H1 (cell line): Measurements from ENCODE around the gene CRTC3.

ENCODE experiments used
- CBX8 ChIP-seq: fragments of 300-800, 300-1000 bp; sonication (generic); IDR thresholded peaks from 2 replicates; pipeline ENCODE4 v1.7.1; 2016; ENCODE audit warnings: low read depth, low read length, borderline replicate concordance
- EP300 ChIP-seq, 2 experiments: IDR thresholded peaks; 1 replicate in 1 of 2; 2 replicates in 1 of 2; pipeline ENCODE4 v1.6.1; 2011 to 2012; ENCODE audit warnings: low read depth in 2 of 2, low read length in 2 of 2, mild to moderate bottlenecking in 2 of 2, borderline replicate concordance in 1 of 2, inconsistent platforms in 1 of 2, moderate library complexity in 1 of 2
- HDAC2 ChIP-seq, 2 experiments: fragments of 300-600 bp in 1 of 2; sonication (generic) in 1 of 2; IDR thresholded peaks; 2 replicates each; pipeline ENCODE4 v1.6.1; 2011 to 2012; ENCODE audit warnings: low read depth in 2 of 2, low read length in 2 of 2, mild to moderate bottlenecking in 2 of 2, moderate library complexity in 2 of 2, borderline replicate concordance in 1 of 2, inconsistent platforms in 1 of 2
- NRF1 ChIP-seq: IDR thresholded peaks from 2 replicates; pipeline ENCODE4 v1.6.1; 2011; ENCODE audit warnings: mild to moderate bottlenecking, low read depth, low read length, improper control_type of control experiment
- POLR2A ChIP-seq, 2 experiments: IDR thresholded peaks; 1 replicate in 1 of 2; 2 replicates in 1 of 2; pipeline ENCODE4 v1.6.1; 2011; ENCODE audit warnings: low read depth in 2 of 2, low read length in 2 of 2, mild to moderate bottlenecking in 2 of 2; ENCODE audit errors: control extremely low read depth in 1 of 2
- RAD21 ChIP-seq, 2 experiments: IDR thresholded peaks in 1 of 2; conservative IDR thresholded peaks in 1 of 2; 2 replicates each; pipeline ENCODE4 v1.6.1; 2011; ENCODE audit warnings: low read depth in 2 of 2, low read length in 2 of 2, improper control_type of control experiment in 1 of 2, inconsistent platforms in 1 of 2, mild to moderate bottlenecking in 1 of 2, moderate library complexity in 1 of 2
- RBBP5 ChIP-seq: IDR thresholded peaks from 2 replicates; pipeline ENCODE4 v1.7.1; 2012; ENCODE audit warnings: low read depth, mild to moderate bottlenecking, inconsistent platforms, low read length, moderate library complexity, borderline replicate concordance
- RXRA ChIP-seq: IDR thresholded peaks from 2 replicates; pipeline ENCODE4 v1.6.1; 2011; ENCODE audit warnings: low read depth, mild to moderate bottlenecking, low read length, moderate library complexity; ENCODE audit not compliant: insufficient read depth
- TF ChIP-seq, protein P1 (sequence below), 3 experiments: IDR thresholded peaks; 1 replicate in 2 of 3; 2 replicates in 1 of 3; pipeline versions ENCODE4 v1.5.1 to v1.6.1; 2011; ENCODE audit warnings: low read length in 3 of 3, mild to moderate bottlenecking in 3 of 3, inconsistent platforms in 2 of 3, low read depth in 1 of 3, moderate library complexity in 1 of 3; ENCODE audit not compliant: insufficient read depth in 1 of 3; ENCODE audit errors: control extremely low read depth in 1 of 3

DNA sequence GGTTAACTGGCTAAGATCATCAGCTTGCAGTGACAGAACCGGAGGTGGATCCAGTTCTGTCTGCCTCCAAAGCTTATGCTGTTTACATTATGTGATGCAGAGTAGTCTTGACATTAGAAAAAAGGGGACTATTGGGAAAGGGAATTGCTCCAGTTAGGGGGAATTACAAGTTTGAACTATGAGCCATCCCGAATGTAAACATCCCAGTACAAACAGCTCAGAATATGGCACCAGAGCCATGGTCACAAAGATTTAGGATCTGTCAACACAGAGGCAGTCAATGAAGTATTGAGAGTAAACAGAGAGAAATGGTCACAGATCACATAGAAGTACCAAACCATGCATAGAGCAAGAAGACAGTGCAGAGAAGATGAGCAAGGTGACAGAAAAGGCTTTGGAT, 39.8 kb upstream of the CRTC3 start:
- no peak for TF ChIP-seq CBX8
- TF ChIP-seq, protein P1, sequence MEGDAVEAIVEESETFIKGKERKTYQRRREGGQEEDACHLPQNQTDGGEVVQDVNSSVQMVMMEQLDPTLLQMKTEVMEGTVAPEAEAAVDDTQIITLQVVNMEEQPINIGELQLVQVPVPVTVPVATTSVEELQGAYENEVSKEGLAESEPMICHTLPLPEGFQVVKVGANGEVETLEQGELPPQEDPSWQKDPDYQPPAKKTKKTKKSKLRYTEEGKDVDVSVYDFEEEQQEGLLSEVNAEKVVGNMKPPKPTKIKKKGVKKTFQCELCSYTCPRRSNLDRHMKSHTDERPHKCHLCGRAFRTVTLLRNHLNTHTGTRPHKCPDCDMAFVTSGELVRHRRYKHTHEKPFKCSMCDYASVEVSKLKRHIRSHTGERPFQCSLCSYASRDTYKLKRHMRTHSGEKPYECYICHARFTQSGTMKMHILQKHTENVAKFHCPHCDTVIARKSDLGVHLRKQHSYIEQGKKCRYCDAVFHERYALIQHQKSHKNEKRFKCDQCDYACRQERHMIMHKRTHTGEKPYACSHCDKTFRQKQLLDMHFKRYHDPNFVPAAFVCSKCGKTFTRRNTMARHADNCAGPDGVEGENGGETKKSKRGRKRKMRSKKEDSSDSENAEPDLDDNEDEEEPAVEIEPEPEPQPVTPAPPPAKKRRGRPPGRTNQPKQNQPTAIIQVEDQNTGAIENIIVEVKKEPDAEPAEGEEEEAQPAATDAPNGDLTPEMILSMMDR (IDR thresholded peaks at IDR 0.05; ENCODE audit: control extremely low read depth in 1 of 3, insufficient read depth in 1 of 3, low read depth in 1 of 3, low read length in 3 of 3): no peak
- no peak for TF ChIP-seq POLR2A (IDR thresholded peaks at IDR 0.05; ENCODE audit: control extremely low read depth in 1 of 2, low read depth in 2 of 2, low read length in 2 of 2)
- TF ChIP-seq EP300 (IDR thresholded peaks at IDR 0.05; ENCODE audit: borderline replicate concordance in 1 of 2, low read depth in 2 of 2, low read length in 2 of 2): no peak
- no peak for TF ChIP-seq RBBP5
- no peak for TF ChIP-seq RAD21 (IDR thresholded peaks at IDR 0.05 in 1 of 2, conservative IDR thresholded peaks at IDR 0.05 in 1 of 2; ENCODE audit: low read depth in 2 of 2, low read length in 2 of 2)
- TF ChIP-seq RXRA: no peak
- no peak for TF ChIP-seq HDAC2 (IDR thresholded peaks at IDR 0.05; ENCODE audit: borderline replicate concordance in 1 of 2, low read depth in 2 of 2, low read length in 2 of 2)
- TF ChIP-seq NRF1: no peak
